ENCODE measurements around the gene FAM200A. TPM values are rescaled to one million over a fixed set of nuclear protein-coding genes. Genes with fewer than 3 reads are reported as not detected.

The FAM200A gene
- total RNA-seq, 4 donors from 2014 or later: 2.3 to 5.7 (median 3.8) TPM

DNA sequence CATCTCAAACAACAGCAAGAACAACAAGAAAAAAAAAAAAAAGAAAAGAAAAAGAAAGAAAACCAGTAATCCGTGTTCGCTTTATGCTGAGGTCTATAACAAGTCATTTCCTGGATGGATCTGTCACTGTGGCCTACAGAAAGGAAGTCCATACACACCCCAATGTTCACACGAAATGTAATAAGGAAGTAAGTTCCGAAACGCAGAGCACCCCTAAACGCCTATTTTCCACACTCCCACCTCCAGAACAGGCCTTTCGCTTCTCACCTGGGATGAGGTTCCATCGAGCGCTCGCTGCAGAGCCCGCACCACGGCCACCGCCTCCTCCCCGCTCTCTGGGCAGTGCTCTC, 52.6 kb downstream of the FAM200A start:
- in situ Hi-C loops (cut with MboI; ENCODE audit: low sequenced_read_pairs in 4 of 4) (no loop called here), intact Hi-C loops (cut with DNase I; ENCODE audit: low total_unique reads) (no loop called here)
- Histone ChIP-seq H3K9me3 (peaks cover 0 to 6% (median 0%) of the 10 kb centered on the region in 3 donors), H3K27ac (peak overlapping the region; percentile 90 to 97 (median 92)), H3K4me1 (peaks cover 24 to 35% of the 10 kb centered on the region in 2 donors), H3K4me3 (peak overlapping the region; percentile 77 to 97 (median 94)), H3K36me3 (peaks cover 2 to 35% of the 10 kb centered on the region in 2 donors), H3K27me3 (no peaks in the 10 kb centered on the region)
- TF ChIP-seq POLR2A (IDR thresholded peaks at IDR 0.05): no peak
- TF ChIP-seq CTCF (IDR thresholded peaks at IDR 0.05 in 4 of 5, conservative IDR thresholded peaks at IDR 0.05 in 1 of 5): no peak
- ATAC-seq (no peak), DNase-seq (no peak)

GRCh38 chr7:99498546-99498944, 53.4 kb downstream of the FAM200A start:
- Histone ChIP-seq H3K4me3 (peak overlapping the region; percentile 77 to 97 (median 94)), H3K9me3 (peaks cover 2 to 14% (median 4%) of the 10 kb centered on the region in 3 donors), H3K27ac (peak overlapping the region; percentile 90 to 97 (median 92)), H3K4me1 (peaks cover 24 to 32% of the 10 kb centered on the region in 2 donors), H3K27me3 (no peaks in the 10 kb centered on the region), H3K36me3 (peaks cover 9 to 43% of the 10 kb centered on the region in 2 donors)
- DNase-seq: no peak
- TF ChIP-seq POLR2A (IDR thresholded peaks at IDR 0.05): no peak
- no peak for TF ChIP-seq CTCF (IDR thresholded peaks at IDR 0.05 in 4 of 5, conservative IDR thresholded peaks at IDR 0.05 in 1 of 5)
- in situ Hi-C loops (cut with MboI; ENCODE audit: low sequenced_read_pairs in 4 of 4): no loop called here
- intact Hi-C loops (cut with DNase I; ENCODE audit: low total_unique reads): no loop called here
- ATAC-seq: no peak

GRCh38 chr7:99497766-99498545, 54.0 kb downstream of the FAM200A start:
- peaks cover 24 to 32% of the 10 kb centered on the region in 2 donors for H3K4me1 ChIP-seq
- no peak for ATAC-seq
- no peak for TF ChIP-seq CTCF (IDR thresholded peaks at IDR 0.05 in 4 of 5, conservative IDR thresholded peaks at IDR 0.05 in 1 of 5)
- no peak for TF ChIP-seq POLR2A (IDR thresholded peaks at IDR 0.05)
- peak overlapping the region; percentile 77 to 97 (median 94) for H3K4me3 ChIP-seq
- intact Hi-C loops (cut with DNase I; ENCODE audit: low total_unique reads) (no loop called here), in situ Hi-C loops (cut with MboI; ENCODE audit: low sequenced_read_pairs in 4 of 4) (no loop called here)
- H3K27ac ChIP-seq: no peak overlapping the region
- peaks cover 12 to 49% of the 10 kb centered on the region in 2 donors for H3K36me3 ChIP-seq
- DNase-seq: no peak
- H3K27me3 ChIP-seq: no peaks in the 10 kb centered on the region
- peaks cover 3 to 20% (median 7%) of the 10 kb centered on the region in 3 donors for H3K9me3 ChIP-seq

Other genes starting within 250 kb of the FAM200A start
- 10 to 100 TPM; 37.0 to 58.8 (median 44.1) TPM for gene ARPC1A, start 226.2 kb downstream of the FAM200A start, total RNA-seq
- gene ARPC1B, start 177.4 kb downstream of the FAM200A start, total RNA-seq: 10 to 100 TPM; 24.7 to 38.7 (median 30.8) TPM
- gene PDAP1, start 143.5 kb downstream of the FAM200A start, total RNA-seq: 100 to 1,000 TPM in 3 of 4 donors, 10 to 100 TPM in 1; 81.7 to 258 (median 198) TPM
- 10 to 100 TPM; 23.3 to 46.8 (median 28.0) TPM for gene BUD31, start 143.1 kb downstream of the FAM200A start, total RNA-seq
- 10 to 100 TPM in 2 of 4 donors, 1 to 10 TPM in 2; 7.8 to 14.1 (median 10.9) TPM for gene PTCD1, start 113.3 kb downstream of the FAM200A start, total RNA-seq
- gene CPSF4, start 113.2 kb downstream of the FAM200A start, total RNA-seq: 10 to 100 TPM; 21.4 to 40.4 (median 26.1) TPM
- gene ATP5MF, start 85.9 kb downstream of the FAM200A start, total RNA-seq: 1,000 to 10,000 TPM; 2,310 to 4,128 (median 2,801) TPM
- gene ZNF789, start 79.2 kb downstream of the FAM200A start, total RNA-seq: 1 to 10 TPM; 1.2 to 2.8 (median 1.4) TPM
- gene ZNF394, start 51.8 kb downstream of the FAM200A start, total RNA-seq: 10 to 100 TPM; 14.2 to 19.2 (median 15.7) TPM
- 10 to 100 TPM in 3 of 4 donors, 1 to 10 TPM in 1; 7.3 to 12.3 (median 10.5) TPM for gene ZKSCAN5, start 47.5 kb downstream of the FAM200A start, total RNA-seq
- gene ZNF655, start 6.5 kb upstream of the FAM200A start, total RNA-seq: 10 to 100 TPM; 41.5 to 85.1 (median 56.5) TPM
- not detected for gene TMEM225B, start 46.2 kb upstream of the FAM200A start, total RNA-seq
- gene ZSCAN25, start 64.8 kb upstream of the FAM200A start, total RNA-seq: 1 to 10 TPM; 6.0 to 7.9 (median 7.2) TPM
- gene CYP3A5, start 127.9 kb upstream of the FAM200A start, total RNA-seq: 1 to 10 TPM in 2 of 4 donors, under 1 TPM in 1, not detected in 1; 0.70 to 9.2 (median 1.8) TPM
- gene CYP3A7, start 183.1 kb upstream of the FAM200A start, total RNA-seq: 1 to 10 TPM in 1 of 4 donors, under 1 TPM in 1, not detected in 2; 0.26 to 1.7 TPM
- 100 to 1,000 TPM in 1 of 4 donors, 1 to 10 TPM in 1, under 1 TPM in 1, not detected in 1; 0.71 to 107 (median 2.2) TPM for gene CYP3A4, start 232.1 kb upstream of the FAM200A start, total RNA-seq